GM12878 (cell line): ENCODE data around the gene SHROOM2. TPM values are rescaled to one million over a fixed set of nuclear protein-coding genes. Genes with fewer than 3 reads are reported as not detected.

Source experiments
- ATAC-seq: fragments of 200-7000 bp; cut with Tn5 transposase; 3 replicates; pipeline ENCODE4 v1.9.1; 2020; ENCODE audit warnings: mild to moderate bottlenecking, moderate library complexity
- BruUV-seq: library from RNA; stranded (reverse); fragments of 400-500 nt; replicated peaks from 2 replicates; lab custom pipeline; 2021; lab: Mats Ljungman, UMichigan
- CTCF ChIA-PET: fragments of 300-600 bp; sonication (Branson Sonifier 250); formaldehyde crosslinking; extraction: SDS; loops from one replicate; lab custom pipeline; 2021; ENCODE audit warnings: inconsistent platforms; lab: Yijun Ruan, JAX
- POLR2A ChIA-PET: fragments of 350-600 bp; formaldehyde crosslinking; extraction: SDS; loops from one replicate; lab custom pipeline; 2021; ENCODE audit warnings: inconsistent platforms; lab: Charles Lee
- RAD21 ChIA-PET: fragments of 300-600 bp; sonication (Branson Sonifier 250); formaldehyde crosslinking; loops from one replicate; lab custom pipeline; 2023; ENCODE audit warnings: antibody characterized with exemption; ENCODE audit not compliant: unreplicated experiment; lab: Charles Lee
- SMC1A ChIA-PET: fragments of 300-600 bp; sonication (Branson Sonifier 250); formaldehyde crosslinking; loops from one replicate; lab custom pipeline; 2023; ENCODE audit not compliant: unreplicated experiment, uncharacterized antibody; lab: Charles Lee
- DNase-seq: peaks from one replicate; pipeline ENCODE4 v3.0.0-alpha.2; 2011; ENCODE audit warnings: low read depth, low spot score
- FAIRE-seq: peaks from 3 replicates; lab custom pipeline; 2011; peaks lifted over from hg19 to GRCh38; lab: Jason Lieb, UNC
- H2AFZ ChIP-seq: 2 replicates; pipeline ENCODE4 v1.6.0; 2011; ENCODE audit warnings: low read depth, low read length, control low read depth; ENCODE audit not compliant: control insufficient read depth
- H3K27ac ChIP-seq: 2 replicates; pipeline ENCODE4 v1.5.1; 2011; ENCODE audit warnings: control low read depth; ENCODE audit not compliant: control insufficient read depth, insufficient read depth
- H3K27me3 ChIP-seq, 2 experiments: replicated peaks in 1 of 2; 2 replicates each; pipeline versions ENCODE4 v1.6.0 to v1.6.1; 2011; ENCODE audit warnings: low read length in 1 of 2; ENCODE audit not compliant: control insufficient read depth in 2 of 2, insufficient read depth in 2 of 2
- H3K36me3 ChIP-seq, 2 experiments: 2 replicates each; pipeline ENCODE4 v1.5.1; 2011; ENCODE audit warnings: low read length in 1 of 2; ENCODE audit not compliant: control insufficient read depth in 2 of 2, insufficient read depth in 2 of 2
- H3K4me1 ChIP-seq: 2 replicates; pipeline ENCODE4 v1.6.1; 2011; ENCODE audit warnings: mild to moderate bottlenecking, low read length, moderate library complexity, mixed read lengths; ENCODE audit not compliant: control insufficient read depth, insufficient read depth
- H3K4me2 ChIP-seq: 2 replicates; pipeline ENCODE4 v1.6.0; 2011; ENCODE audit warnings: control low read depth; ENCODE audit not compliant: control insufficient read depth, insufficient read depth
- H3K4me3 ChIP-seq: fragments of 200-600 bp; sonication (generic); 2 replicates; pipeline ENCODE4 v1.5.1; 2016
- H3K79me2 ChIP-seq: 2 replicates; pipeline ENCODE4 v1.6.0; 2011; ENCODE audit warnings: low read length; ENCODE audit not compliant: control insufficient read depth, insufficient read depth
- H3K9ac ChIP-seq: 2 replicates; pipeline ENCODE4 v1.8.0; 2011; ENCODE audit warnings: low read length, control low read depth, mixed read lengths; ENCODE audit not compliant: control insufficient read depth, insufficient read depth
- H3K9me3 ChIP-seq: replicated peaks from 3 replicates; pipeline ENCODE4 v1.5.1; 2011; ENCODE audit warnings: mild to moderate bottlenecking, low read length; ENCODE audit not compliant: control insufficient read depth, insufficient read depth
- H4K20me1 ChIP-seq: 2 replicates; pipeline ENCODE4 v1.6.0; 2011; ENCODE audit not compliant: control insufficient read depth, insufficient read depth
- POLR2AphosphoS5 ChIP-seq: IDR thresholded peaks from 2 replicates; pipeline ENCODE4 v1.6.1; 2011; ENCODE audit warnings: mild to moderate bottlenecking, low read length, inconsistent platforms
- RELA ChIP-seq: fragments of 450-650 bp; IDR thresholded peaks from 2 replicates; pipeline ENCODE4 v1.8.0; 2014; ENCODE audit warnings: borderline replicate concordance; ENCODE audit not compliant: partially characterized antibody
- RFX5 ChIP-seq: IDR thresholded peaks from 2 replicates; pipeline ENCODE4 v1.6.1; 2011; ENCODE audit warnings: low read depth, low read length, improper control_type of control experiment
- SREBF1 ChIP-seq: IDR thresholded peaks from 2 replicates; pipeline ENCODE4 v1.6.1; 2012; ENCODE audit warnings: mild to moderate bottlenecking, low read length
- TCF7 ChIP-seq: IDR thresholded peaks from 2 replicates; pipeline ENCODE4 v1.6.1; 2014; ENCODE audit warnings: antibody characterized with exemption, borderline replicate concordance
- YY1 ChIP-seq: IDR thresholded peaks from 2 replicates; pipeline ENCODE4 v1.6.1; 2011; ENCODE audit warnings: low read depth, mild to moderate bottlenecking, low read length
- ZSCAN29 ChIP-seq: fragments of 450-650 bp; IDR thresholded peaks from 2 replicates; pipeline ENCODE4 v1.6.1; 2017; ENCODE audit warnings: mild to moderate bottlenecking, moderate library complexity
- WGBS: methylation state at CpG from one replicate; pipeline ENCODE4 v1.1.6; 2016; ENCODE audit warnings: low lambda C conversion rate; ENCODE audit not compliant: insufficient replicate concordance, insufficient coverage; ENCODE audit errors: missing lambda C conversion rate; 5-methylcytosine and 5-hydroxymethylcytosine counted together
- in situ Hi-C: fragments of 300-500 bp; cut with MboI; formaldehyde crosslinking; loops from 9 replicates; pipeline ENCODE4 v1.14.3; 2018; ENCODE audit warnings: mixed read lengths
- intact Hi-C: fragments of 100-400 bp; cut with micrococcal nuclease; formaldehyde crosslinking; loops from one replicate; pipeline ENCODE4 v1.14.2; 2022; ENCODE audit not compliant: unreplicated experiment
- polyA plus RNA-seq, 11 experiments: library from polyadenylated mRNA; depleted of rRNA in 4 of 11; unstranded in 6 of 11; stranded (reverse) in 5 of 11; fragments of >200 nt; fragmentation: Nextera tagmentation in 4 of 11; fragmentation: Illumina TruSeq in 1 of 11; extraction: Ambion mirVana in 4 of 11; extraction: Trizol in 1 of 11; gene quantifications; 1 replicate in 1 of 11; 2 replicates in 10 of 11; pipeline versions ENCODE4 v1.2.1 to v1.2.3, GENCODE V29; 2011 to 2016; ENCODE audit warnings: inconsistent platforms in 2 of 11, missing spikeins in 2 of 11, low read depth in 1 of 11
- total RNA-seq, 4 experiments: library from RNA; depleted of rRNA in 3 of 4; stranded (reverse); fragments of >200 nt in 3 of 4; fragmentation: Illumina TruSeq in 1 of 4; extraction: Trizol in 1 of 4; gene quantifications; 2 replicates each; pipeline versions ENCODE4 v1.2.1 to v1.2.3, GENCODE V29; 2013 to 2021
- TF ChIP-seq, protein P1 (sequence below): IDR thresholded peaks from 2 replicates; pipeline ENCODE4 v1.6.1; 2012; ENCODE audit warnings: improper control_type of control experiment, low read depth, low read length; ENCODE audit not compliant: insufficient replicate concordance
- TF ChIP-seq, protein P2 (sequence below): IDR thresholded peaks from 2 replicates; pipeline ENCODE4 v1.6.1; 2012; ENCODE audit warnings: mild to moderate bottlenecking, low read depth, low read length
- TF ChIP-seq, protein P3 (sequence below): fragments of 450-650 bp; IDR thresholded peaks from 2 replicates; pipeline ENCODE4 v1.6.1; 2014; ENCODE audit warnings: mild to moderate bottlenecking
- TF ChIP-seq, protein P4 (sequence below): IDR thresholded peaks from 2 replicates; pipeline ENCODE4 v1.6.1; 2011; ENCODE audit warnings: borderline replicate concordance, low read depth, mild to moderate bottlenecking, moderate library complexity, low read length; ENCODE audit not compliant: insufficient read depth, poor library complexity, severe bottlenecking
- TF ChIP-seq, protein P5 (sequence below): IDR thresholded peaks from 2 replicates; pipeline ENCODE4 v1.6.1; 2012; ENCODE audit warnings: low read depth, low read length, improper control_type of control experiment

Gene SHROOM2
- total and polyA plus RNA-seq, 10 of the 15 experiments (the other 5 are each of a cell fraction or from before 2014, with no cell fraction given), result under 0.01 to 0.15 (median 0.09) TPM; not detected in 2

DNA sequence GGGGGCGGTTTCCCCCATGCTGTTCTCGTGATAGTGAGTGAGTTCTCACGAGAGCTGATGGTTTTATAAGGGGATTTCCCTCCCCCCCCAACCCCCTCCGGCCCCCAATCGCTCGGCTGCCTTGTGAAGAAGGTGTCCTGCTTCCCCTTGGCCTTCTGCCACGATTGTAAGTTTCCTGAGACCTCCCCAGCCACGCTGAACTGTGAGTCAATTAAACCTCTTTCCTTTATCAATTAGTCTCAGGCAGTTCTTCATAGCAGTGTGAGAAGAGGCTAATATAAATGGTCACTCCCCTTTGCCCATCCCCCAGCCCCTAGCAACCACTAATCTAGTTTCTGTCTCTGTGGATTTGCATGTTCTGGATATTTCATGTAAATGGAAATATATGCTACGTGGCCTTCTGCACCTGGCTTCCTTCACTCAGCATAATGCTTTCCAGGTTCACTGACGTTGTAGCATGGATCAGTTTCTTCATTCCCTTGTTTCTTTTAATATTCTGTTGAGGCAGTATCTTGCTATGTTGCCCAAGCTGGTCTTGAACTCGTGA, 37.0 kb upstream of the SHROOM2 start:
- no peak for FAIRE-seq
- RAD21 ChIA-PET, result no interaction called here
- in situ Hi-C loops, result no loop called here
- TF ChIP-seq POLR2AphosphoS5 (no peak), TCF7 (no peak), RFX5 (no peak), YY1 (no peak), SREBF1 (no peak), ZSCAN29 (no peak), RELA (no peak)
- TF ChIP-seq, protein P1, sequence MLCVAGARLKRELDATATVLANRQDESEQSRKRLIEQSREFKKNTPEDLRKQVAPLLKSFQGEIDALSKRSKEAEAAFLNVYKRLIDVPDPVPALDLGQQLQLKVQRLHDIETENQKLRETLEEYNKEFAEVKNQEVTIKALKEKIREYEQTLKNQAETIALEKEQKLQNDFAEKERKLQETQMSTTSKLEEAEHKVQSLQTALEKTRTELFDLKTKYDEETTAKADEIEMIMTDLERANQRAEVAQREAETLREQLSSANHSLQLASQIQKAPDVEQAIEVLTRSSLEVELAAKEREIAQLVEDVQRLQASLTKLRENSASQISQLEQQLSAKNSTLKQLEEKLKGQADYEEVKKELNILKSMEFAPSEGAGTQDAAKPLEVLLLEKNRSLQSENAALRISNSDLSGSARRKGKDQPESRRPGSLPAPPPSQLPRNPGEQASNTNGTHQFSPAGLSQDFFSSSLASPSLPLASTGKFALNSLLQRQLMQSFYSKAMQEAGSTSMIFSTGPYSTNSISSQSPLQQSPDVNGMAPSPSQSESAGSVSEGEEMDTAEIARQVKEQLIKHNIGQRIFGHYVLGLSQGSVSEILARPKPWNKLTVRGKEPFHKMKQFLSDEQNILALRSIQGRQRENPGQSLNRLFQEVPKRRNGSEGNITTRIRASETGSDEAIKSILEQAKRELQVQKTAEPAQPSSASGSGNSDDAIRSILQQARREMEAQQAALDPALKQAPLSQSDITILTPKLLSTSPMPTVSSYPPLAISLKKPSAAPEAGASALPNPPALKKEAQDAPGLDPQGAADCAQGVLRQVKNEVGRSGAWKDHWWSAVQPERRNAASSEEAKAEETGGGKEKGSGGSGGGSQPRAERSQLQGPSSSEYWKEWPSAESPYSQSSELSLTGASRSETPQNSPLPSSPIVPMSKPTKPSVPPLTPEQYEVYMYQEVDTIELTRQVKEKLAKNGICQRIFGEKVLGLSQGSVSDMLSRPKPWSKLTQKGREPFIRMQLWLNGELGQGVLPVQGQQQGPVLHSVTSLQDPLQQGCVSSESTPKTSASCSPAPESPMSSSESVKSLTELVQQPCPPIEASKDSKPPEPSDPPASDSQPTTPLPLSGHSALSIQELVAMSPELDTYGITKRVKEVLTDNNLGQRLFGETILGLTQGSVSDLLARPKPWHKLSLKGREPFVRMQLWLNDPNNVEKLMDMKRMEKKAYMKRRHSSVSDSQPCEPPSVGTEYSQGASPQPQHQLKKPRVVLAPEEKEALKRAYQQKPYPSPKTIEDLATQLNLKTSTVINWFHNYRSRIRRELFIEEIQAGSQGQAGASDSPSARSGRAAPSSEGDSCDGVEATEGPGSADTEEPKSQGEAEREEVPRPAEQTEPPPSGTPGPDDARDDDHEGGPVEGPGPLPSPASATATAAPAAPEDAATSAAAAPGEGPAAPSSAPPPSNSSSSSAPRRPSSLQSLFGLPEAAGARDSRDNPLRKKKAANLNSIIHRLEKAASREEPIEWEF, result no peak
- TF ChIP-seq, protein P2, sequence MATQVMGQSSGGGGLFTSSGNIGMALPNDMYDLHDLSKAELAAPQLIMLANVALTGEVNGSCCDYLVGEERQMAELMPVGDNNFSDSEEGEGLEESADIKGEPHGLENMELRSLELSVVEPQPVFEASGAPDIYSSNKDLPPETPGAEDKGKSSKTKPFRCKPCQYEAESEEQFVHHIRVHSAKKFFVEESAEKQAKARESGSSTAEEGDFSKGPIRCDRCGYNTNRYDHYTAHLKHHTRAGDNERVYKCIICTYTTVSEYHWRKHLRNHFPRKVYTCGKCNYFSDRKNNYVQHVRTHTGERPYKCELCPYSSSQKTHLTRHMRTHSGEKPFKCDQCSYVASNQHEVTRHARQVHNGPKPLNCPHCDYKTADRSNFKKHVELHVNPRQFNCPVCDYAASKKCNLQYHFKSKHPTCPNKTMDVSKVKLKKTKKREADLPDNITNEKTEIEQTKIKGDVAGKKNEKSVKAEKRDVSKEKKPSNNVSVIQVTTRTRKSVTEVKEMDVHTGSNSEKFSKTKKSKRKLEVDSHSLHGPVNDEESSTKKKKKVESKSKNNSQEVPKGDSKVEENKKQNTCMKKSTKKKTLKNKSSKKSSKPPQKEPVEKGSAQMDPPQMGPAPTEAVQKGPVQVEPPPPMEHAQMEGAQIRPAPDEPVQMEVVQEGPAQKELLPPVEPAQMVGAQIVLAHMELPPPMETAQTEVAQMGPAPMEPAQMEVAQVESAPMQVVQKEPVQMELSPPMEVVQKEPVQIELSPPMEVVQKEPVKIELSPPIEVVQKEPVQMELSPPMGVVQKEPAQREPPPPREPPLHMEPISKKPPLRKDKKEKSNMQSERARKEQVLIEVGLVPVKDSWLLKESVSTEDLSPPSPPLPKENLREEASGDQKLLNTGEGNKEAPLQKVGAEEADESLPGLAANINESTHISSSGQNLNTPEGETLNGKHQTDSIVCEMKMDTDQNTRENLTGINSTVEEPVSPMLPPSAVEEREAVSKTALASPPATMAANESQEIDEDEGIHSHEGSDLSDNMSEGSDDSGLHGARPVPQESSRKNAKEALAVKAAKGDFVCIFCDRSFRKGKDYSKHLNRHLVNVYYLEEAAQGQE, result no peak
- TF ChIP-seq, protein P3, sequence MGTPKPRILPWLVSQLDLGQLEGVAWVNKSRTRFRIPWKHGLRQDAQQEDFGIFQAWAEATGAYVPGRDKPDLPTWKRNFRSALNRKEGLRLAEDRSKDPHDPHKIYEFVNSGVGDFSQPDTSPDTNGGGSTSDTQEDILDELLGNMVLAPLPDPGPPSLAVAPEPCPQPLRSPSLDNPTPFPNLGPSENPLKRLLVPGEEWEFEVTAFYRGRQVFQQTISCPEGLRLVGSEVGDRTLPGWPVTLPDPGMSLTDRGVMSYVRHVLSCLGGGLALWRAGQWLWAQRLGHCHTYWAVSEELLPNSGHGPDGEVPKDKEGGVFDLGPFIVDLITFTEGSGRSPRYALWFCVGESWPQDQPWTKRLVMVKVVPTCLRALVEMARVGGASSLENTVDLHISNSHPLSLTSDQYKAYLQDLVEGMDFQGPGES, result no peak
- TF ChIP-seq, protein P4, sequence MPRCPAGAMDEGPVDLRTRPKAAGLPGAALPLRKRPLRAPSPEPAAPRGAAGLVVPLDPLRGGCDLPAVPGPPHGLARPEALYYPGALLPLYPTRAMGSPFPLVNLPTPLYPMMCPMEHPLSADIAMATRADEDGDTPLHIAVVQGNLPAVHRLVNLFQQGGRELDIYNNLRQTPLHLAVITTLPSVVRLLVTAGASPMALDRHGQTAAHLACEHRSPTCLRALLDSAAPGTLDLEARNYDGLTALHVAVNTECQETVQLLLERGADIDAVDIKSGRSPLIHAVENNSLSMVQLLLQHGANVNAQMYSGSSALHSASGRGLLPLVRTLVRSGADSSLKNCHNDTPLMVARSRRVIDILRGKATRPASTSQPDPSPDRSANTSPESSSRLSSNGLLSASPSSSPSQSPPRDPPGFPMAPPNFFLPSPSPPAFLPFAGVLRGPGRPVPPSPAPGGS, result no peak
- TF ChIP-seq, protein P5, sequence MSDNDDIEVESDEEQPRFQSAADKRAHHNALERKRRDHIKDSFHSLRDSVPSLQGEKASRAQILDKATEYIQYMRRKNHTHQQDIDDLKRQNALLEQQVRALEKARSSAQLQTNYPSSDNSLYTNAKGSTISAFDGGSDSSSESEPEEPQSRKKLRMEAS, result no peak

More for the DNA sequence above, 37.0 kb upstream of the SHROOM2 start:
- CTCF ChIA-PET, result interaction anchor here (1.1 kb wide), 1 partner anchor 371 kb away, joined by 3 read pairs; no protein-coding TSS in a partner anchor
- H3K4me2 ChIP-seq, result no peak overlapping the region
- no peak overlapping the region for H2AFZ ChIP-seq
- H3K4me3 ChIP-seq, result no peak overlapping the region
- no peaks in the 10 kb centered on the region for H3K27me3 ChIP-seq
- no peaks in the 10 kb centered on the region for H4K20me1 ChIP-seq
- SMC1A ChIA-PET, result no interaction called here
- BruUV-seq, result no TSS peak
- no peaks in the 10 kb centered on the region for H3K79me2 ChIP-seq
- H3K9ac ChIP-seq, result no peak overlapping the region
- no peaks in the 10 kb centered on the region for H3K4me1 ChIP-seq
- WGBS, result 12% methylated on average over 10 of the region's 11 CpGs
- DNase-seq (no peak), ATAC-seq (peak; percentile 36)
- H3K27ac ChIP-seq, result no peak overlapping the region
- intact Hi-C loops, result loop anchor here (10.0 kb wide), 1 partner anchor 196 kb away; no protein-coding TSS in a partner anchor
- POLR2A ChIA-PET, result no interaction called here
- no peaks in the 10 kb centered on the region; the same call in 2 of the 3 replicates for H3K9me3 ChIP-seq
- H3K36me3 ChIP-seq, result no peaks in the 10 kb centered on the region
